HCT116 (cell line): ENCODE data around the gene NRBP1. TPM values are rescaled to one million over a fixed set of nuclear protein-coding genes. Genes with fewer than 3 reads are reported as not detected.

Experiments used
- ATAC-seq: fragments of 200-7000 bp; cut with Tn5 transposase; 2 replicates; pipeline ENCODE4 v1.9.1; 2020; ENCODE audit warnings: mild to moderate bottlenecking, moderate library complexity
- BruUV-seq: library from RNA; stranded (reverse); fragments of 400-500 nt; replicated peaks from 2 replicates; lab custom pipeline; 2021; lab: Mats Ljungman, UMichigan
- CTCF ChIA-PET: fragments of 300-600 bp; sonication (Branson Sonifier 250); formaldehyde crosslinking; loops from one replicate; lab custom pipeline; 2021; ENCODE audit warnings: antibody characterized with exemption; lab: Charles Lee
- POLR2A ChIA-PET: fragments of 300-600, 350-600 bp; sonication (Branson Sonifier 250); formaldehyde crosslinking; loops from one replicate; lab custom pipeline; 2021; ENCODE audit warnings: antibody characterized with exemption; lab: Charles Lee
- RAD21 ChIA-PET, 2 experiments: fragments of 300-600 bp; sonication (Branson Sonifier 250); formaldehyde crosslinking; loops; one replicate each; lab custom pipeline; 2023; ENCODE audit warnings: low total read pairs in 2 of 2; ENCODE audit not compliant: uncharacterized antibody in 2 of 2, unreplicated experiment in 2 of 2, low non-redundant PET in 1 of 2; lab: Charles Lee
- DNase-seq: peaks from one replicate; pipeline ENCODE4 v3.0.0-alpha.2; 2010; ENCODE audit warnings: low read depth, low spot score
- H2AFZ ChIP-seq: fragments of 200-600 bp; shearing (Covaris generic), sonication (generic); 2 replicates; pipeline ENCODE4 v1.6.1; 2017; ENCODE audit warnings: low read depth, mixed run types, mixed read lengths, antibody characterized with exemption, low read length; ENCODE audit not compliant: poor library complexity, severe bottlenecking
- H3K27ac ChIP-seq: 2 replicates; pipeline ENCODE4 v1.5.1; 2012; ENCODE audit warnings: low read depth, low read length
- H3K27me3 ChIP-seq: fragments of 200-600 bp; sonication (generic); 2 replicates; pipeline ENCODE4 v1.6.1; 2016; ENCODE audit warnings: mixed run types, low read length, mixed read lengths; ENCODE audit not compliant: insufficient read depth
- H3K36me3 ChIP-seq, 2 experiments: fragments of 200-500 bp in 1 of 2; fragments of 200-600 bp in 1 of 2; sonication (Bioruptor generic) in 1 of 2; sonication (generic) in 1 of 2; 2 replicates each; pipeline versions ENCODE4 v1.5.1 to v1.6.1; 2014 to 2016; ENCODE audit warnings: low read length in 2 of 2, inconsistent platforms in 1 of 2, mixed read lengths in 1 of 2, mixed run types in 1 of 2; ENCODE audit not compliant: insufficient read depth in 2 of 2, control insufficient read depth in 1 of 2
- H3K4me1 ChIP-seq, 2 experiments: fragments of 200-600 bp in 1 of 2; sonication (generic) in 1 of 2; 2 replicates each; pipeline versions ENCODE4 v1.5.1 to v1.6.1; 2012 to 2017; ENCODE audit warnings: low read length in 2 of 2, inconsistent platforms in 1 of 2, mild to moderate bottlenecking in 1 of 2, mixed read lengths in 1 of 2, mixed run types in 1 of 2, moderate library complexity in 1 of 2; ENCODE audit not compliant: insufficient read depth in 2 of 2, control insufficient read depth in 1 of 2
- H3K4me2 ChIP-seq: fragments of 200-600 bp; sonication (generic); 2 replicates; pipeline ENCODE4 v1.6.1; 2017; ENCODE audit warnings: mixed run types, low read length, mixed read lengths
- H3K4me3 ChIP-seq, 2 experiments: fragments of 200-600 bp in 1 of 2; sonication (generic) in 1 of 2; replicated peaks in 1 of 2; 2 replicates each; pipeline ENCODE4 v1.5.1; 2011 to 2016; ENCODE audit warnings: low read length in 2 of 2, control low read depth in 1 of 2, low read depth in 1 of 2, mild to moderate bottlenecking in 1 of 2, mixed read lengths in 1 of 2, mixed run types in 1 of 2
- H3K79me2 ChIP-seq: fragments of 200-600 bp; sonication (generic); 2 replicates; pipeline ENCODE4 v1.6.1; 2017; ENCODE audit warnings: mild to moderate bottlenecking, mixed run types, low read length, moderate library complexity, mixed read lengths; ENCODE audit not compliant: insufficient read depth
- H3K9ac ChIP-seq: fragments of 200-600 bp; sonication (generic); 2 replicates; pipeline ENCODE4 v1.6.1; 2016; ENCODE audit warnings: low read length, mixed read lengths
- H3K9me2 ChIP-seq: fragments of 200-600 bp; sonication (generic), shearing (Covaris generic); 2 replicates; pipeline ENCODE4 v1.6.1; 2017; ENCODE audit warnings: mixed run types, mild to moderate bottlenecking, moderate library complexity; ENCODE audit not compliant: insufficient read depth
- H3K9me3 ChIP-seq, 2 experiments: fragments of 200-500 bp in 1 of 2; fragments of 200-600 bp in 1 of 2; sonication (Bioruptor generic) in 1 of 2; sonication (generic) in 1 of 2; 2 replicates each; pipeline ENCODE4 v1.6.1; 2014 to 2017; ENCODE audit warnings: low read length in 2 of 2, mixed read lengths in 2 of 2, inconsistent platforms in 1 of 2, low read depth in 1 of 2, mild to moderate bottlenecking in 1 of 2, mixed run types in 1 of 2, moderate library complexity in 1 of 2; ENCODE audit not compliant: control insufficient read depth in 1 of 2, insufficient read depth in 1 of 2
- H4K20me1 ChIP-seq: fragments of 200-600 bp; sonication (generic), shearing (Covaris generic); 2 replicates; pipeline ENCODE4 v1.6.1; 2017; ENCODE audit warnings: mixed run types, mild to moderate bottlenecking, moderate library complexity; ENCODE audit not compliant: insufficient read depth
- ATF3 ChIP-seq: IDR thresholded peaks from 2 replicates; pipeline ENCODE4 v1.6.1; 2012
- CBX3 ChIP-seq: IDR thresholded peaks from 2 replicates; pipeline ENCODE4 v1.6.1; 2012; ENCODE audit warnings: low read depth
- CEBPB ChIP-seq: IDR thresholded peaks from 2 replicates; pipeline ENCODE4 v1.6.1; 2012; ENCODE audit warnings: low read depth
- CTCF ChIP-seq, 3 experiments: fragments of 200-600 bp in 1 of 3; sonication (generic) in 1 of 3; IDR thresholded peaks in 2 of 3; conservative IDR thresholded peaks in 1 of 3; 2 replicates each; pipeline ENCODE4 v1.5.1; 2012 to 2017; ENCODE audit warnings: low read depth in 2 of 3, low read length in 2 of 3, antibody characterized with exemption in 1 of 3, borderline replicate concordance in 1 of 3, control low read depth in 1 of 3, mild to moderate bottlenecking in 1 of 3, mixed read lengths in 1 of 3, mixed run types in 1 of 3, moderate library complexity in 1 of 3; ENCODE audit not compliant: insufficient read depth in 1 of 3
- EGR1 ChIP-seq: IDR thresholded peaks from 2 replicates; pipeline ENCODE4 v1.6.1; 2012; ENCODE audit warnings: low read depth
- ELF1 ChIP-seq: IDR thresholded peaks from 2 replicates; pipeline ENCODE4 v1.6.1; 2012; ENCODE audit warnings: low read depth, borderline replicate concordance
- POLR2AphosphoS5 ChIP-seq: IDR thresholded peaks from 2 replicates; pipeline ENCODE4 v1.6.1; 2011; ENCODE audit warnings: mild to moderate bottlenecking, low read depth, low read length, moderate library complexity
- SIN3A ChIP-seq: IDR thresholded peaks from 2 replicates; pipeline ENCODE4 v1.6.1; 2012; ENCODE audit warnings: low read depth
- TCF7L2 ChIP-seq: IDR thresholded peaks from 2 replicates; pipeline ENCODE4 v1.7.0; 2011; ENCODE audit warnings: borderline replicate concordance, inconsistent platforms; ENCODE audit not compliant: insufficient read depth, insufficient read length; ENCODE audit errors: extremely low read depth
- ZBTB33 ChIP-seq: IDR thresholded peaks from 2 replicates; pipeline ENCODE4 v1.6.1; 2011; ENCODE audit warnings: mild to moderate bottlenecking, low read length, moderate library complexity; ENCODE audit not compliant: insufficient replicate concordance; ENCODE audit errors: extremely low read depth
- ZNF274 ChIP-seq: fragments of 200-500 bp; sonication (Bioruptor generic); IDR thresholded peaks from 2 replicates; pipeline ENCODE4 v1.6.1; 2014; ENCODE audit warnings: mild to moderate bottlenecking, low read depth, low read length, inconsistent platforms
- intact Hi-C: fragments of 100-400 bp; cut with micrococcal nuclease; formaldehyde crosslinking; loops from 2 replicates; pipeline ENCODE4 v1.10.0; 2022
- total RNA-seq: library from RNA; stranded (reverse); gene quantifications from one replicate; pipeline ENCODE4 v1.2.1, GENCODE V29; 2021; ENCODE audit not compliant: unreplicated experiment

Gene NRBP1
- total RNA-seq, 1 experiment from 2014 or later = 79.1 TPM

- H3K79me2 ChIP-seq = peaks cover 18% of the 10 kb centered on the region
- H3K9me2 ChIP-seq = no peaks in the 10 kb centered on the region
- no peak for ATAC-seq
- no peak for DNase-seq
- no peak overlapping the region for H3K4me3 ChIP-seq
- no peaks in the 10 kb centered on the region for H3K9me3 ChIP-seq
- H4K20me1 ChIP-seq = no peaks in the 10 kb centered on the region; the same call in 1 of the 2 replicates
- H3K4me1 ChIP-seq = peaks cover 4 to 26% of the 10 kb centered on the region in 2 experiments; a peak in 3 of 4 replicates
- H3K4me2 ChIP-seq = no peak overlapping the region
- BruUV-seq = no TSS peak
- ChIA-PET POLR2A (no interaction called here), RAD21 (no interaction called here), CTCF (no interaction called here)
- peaks cover under 1 to 3% of the 10 kb centered on the region in 2 experiments; a peak in 1 of 4 replicates for H3K36me3 ChIP-seq
- no peaks in the 10 kb centered on the region for H3K27me3 ChIP-seq
- no peak overlapping the region for H2AFZ ChIP-seq
- H3K27ac ChIP-seq = no peak overlapping the region
- no peak for TF ChIP-seq CBX3
- TF ChIP-seq ZNF274 = no peak
- TF ChIP-seq EGR1 = no peak
- no peak for TF ChIP-seq ELF1
- TF ChIP-seq ATF3 = no peak
- TF ChIP-seq CTCF (IDR thresholded peaks at IDR 0.05 in 2 of 3, conservative IDR thresholded peaks at IDR 0.05 in 1 of 3; ENCODE audit: borderline replicate concordance in 1 of 3, insufficient read depth in 1 of 3, low read depth in 2 of 3, low read length in 2 of 3) = no peak
- TF ChIP-seq POLR2AphosphoS5 = no peak
- TF ChIP-seq SIN3A = no peak
- TF ChIP-seq TCF7L2 = no peak
- TF ChIP-seq CEBPB = no peak
- no peak for TF ChIP-seq ZBTB33
- H3K9ac ChIP-seq = no peak overlapping the region
- intact Hi-C loops = no loop called here
Observed at GRCh38 chr2:27412419-27413152, 15.8 kb upstream of the NRBP1 start.
